ENCODE results near the gene SEMA5A. TPM values are rescaled to one million over a fixed set of nuclear protein-coding genes. Genes with fewer than 3 reads are reported as not detected.

Gene SEMA5A
- total RNA-seq, 2 experiments from 2014 or later, result not detected

GRCh38 chr5:9149988-9150387 is 395.9 kb downstream of the SEMA5A start:
- no peak overlapping the region for H3K4me3 Mint-ChIP-seq
- no peaks in the 10 kb centered on the region for H3K27me3 Mint-ChIP-seq
- intact Hi-C loops (cut with micrococcal nuclease), result no loop called here
- no peaks in the 10 kb centered on the region for H3K4me1 Mint-ChIP-seq (ENCODE audit: low read depth)
- CTCF ChIA-PET, result no interaction called here
- no peaks in the 10 kb centered on the region for H3K36me3 Mint-ChIP-seq (ENCODE audit: low read depth)
- H3K9me3 Mint-ChIP-seq, result no peaks in the 10 kb centered on the region
- no peak for TF ChIP-seq CTCF (IDR thresholded peaks at IDR 0.05)
- H3K27ac Mint-ChIP-seq, result no peak overlapping the region
- ATAC-seq, result no peak
- POLR2A ChIA-PET, result no interaction called here
- no peak for DNase-seq

GRCh38 chr5:9148242-9148641 is 397.6 kb downstream of the SEMA5A start:
- CTCF ChIA-PET, result no interaction called here
- no peak overlapping the region for H3K4me3 Mint-ChIP-seq
- no peaks in the 10 kb centered on the region for H3K27me3 Mint-ChIP-seq
- intact Hi-C loops (cut with micrococcal nuclease), result no loop called here
- POLR2A ChIA-PET, result no interaction called here
- H3K36me3 Mint-ChIP-seq (ENCODE audit: low read depth), result no peaks in the 10 kb centered on the region
- H3K4me1 Mint-ChIP-seq (ENCODE audit: low read depth), result no peaks in the 10 kb centered on the region
- no peaks in the 10 kb centered on the region for H3K9me3 Mint-ChIP-seq
- H3K27ac Mint-ChIP-seq, result no peak overlapping the region
- no peak for TF ChIP-seq CTCF (IDR thresholded peaks at IDR 0.05)
- DNase-seq (no peak), ATAC-seq (no peak)

GRCh38 chr5:9140711-9141110 is 405.2 kb downstream of the SEMA5A start:
- H3K27ac Mint-ChIP-seq, result no peak overlapping the region
- no peak for TF ChIP-seq CTCF (IDR thresholded peaks at IDR 0.05)
- ATAC-seq (no peak), DNase-seq (no peak)
- H3K9me3 Mint-ChIP-seq, result peaks cover 5% of the 10 kb centered on the region
- CTCF ChIA-PET, result interaction anchor here (1.2 kb wide), 1 partner anchor 31 kb away, joined by 3 read pairs; no protein-coding TSS in a partner anchor
- POLR2A ChIA-PET, result no interaction called here
- intact Hi-C loops (cut with micrococcal nuclease), result no loop called here
- no peaks in the 10 kb centered on the region for H3K4me1 Mint-ChIP-seq (ENCODE audit: low read depth)
- no peaks in the 10 kb centered on the region for H3K27me3 Mint-ChIP-seq
- no peaks in the 10 kb centered on the region for H3K36me3 Mint-ChIP-seq (ENCODE audit: low read depth)
- H3K4me3 Mint-ChIP-seq, result no peak overlapping the region

GRCh38 chr5:9140202-9140601 is 405.7 kb downstream of the SEMA5A start:
- ATAC-seq (no peak), DNase-seq (no peak)
- Mint-ChIP-seq H3K4me1 (ENCODE audit: low read depth) (no peaks in the 10 kb centered on the region), H3K9me3 (peaks cover 5% of the 10 kb centered on the region), H3K27me3 (no peaks in the 10 kb centered on the region), H3K27ac (no peak overlapping the region), H3K36me3 (ENCODE audit: low read depth) (no peaks in the 10 kb centered on the region), H3K4me3 (no peak overlapping the region)
- TF ChIP-seq CTCF (IDR thresholded peaks at IDR 0.05), result no peak
- ChIA-PET CTCF (no interaction called here), POLR2A (no interaction called here)
- intact Hi-C loops (cut with micrococcal nuclease), result no loop called here

- CTCF ChIA-PET, result no interaction called here
- no peak overlapping the region for H3K4me3 Mint-ChIP-seq
- ATAC-seq (no peak), DNase-seq (no peak)
- no peak for TF ChIP-seq CTCF (IDR thresholded peaks at IDR 0.05)
- H3K9me3 Mint-ChIP-seq, result peaks cover 5% of the 10 kb centered on the region
- POLR2A ChIA-PET, result no interaction called here
- no peaks in the 10 kb centered on the region for H3K27me3 Mint-ChIP-seq
- intact Hi-C loops (cut with micrococcal nuclease), result no loop called here
- H3K27ac Mint-ChIP-seq, result no peak overlapping the region
- no peaks in the 10 kb centered on the region for H3K36me3 Mint-ChIP-seq (ENCODE audit: low read depth)
- no peaks in the 10 kb centered on the region for H3K4me1 Mint-ChIP-seq (ENCODE audit: low read depth)
These were observed 406.5 kb downstream of the SEMA5A start for GRCh38 chr5:9139344-9139743.
